ENCODE data around the gene PRUNE2.

PRUNE2 gene

GRCh38 chr9:76729980-76730737 is 175.8 kb downstream of the PRUNE2 start:
- DNase-seq: no peak

GRCh38 chr9:76729116-76729515 is 176.8 kb downstream of the PRUNE2 start:
- no peak for DNase-seq

- DNase-seq: no peak
Observed at GRCh38 chr9:76725885-76726284, 180.0 kb downstream of the PRUNE2 start.

- DNase-seq: no peak
Observed at GRCh38 chr9:76725011-76725546, 180.8 kb downstream of the PRUNE2 start.

GRCh38 chr9:76720245-76720644 is 185.7 kb downstream of the PRUNE2 start:
- DNase-seq: no peak

GRCh38 chr9:76718166-76718565 is 187.7 kb downstream of the PRUNE2 start:
- no peak for DNase-seq

- DNase-seq: no peak
Observed at GRCh38 chr9:76717613-76718012, 188.3 kb downstream of the PRUNE2 start.

GRCh38 chr9:76717176-76717575 is 188.7 kb downstream of the PRUNE2 start:
- no peak for DNase-seq

- DNase-seq: no peak
Observed at GRCh38 chr9:76716085-76716672, 189.7 kb downstream of the PRUNE2 start.

GRCh38 chr9:76713381-76713780 is 192.5 kb downstream of the PRUNE2 start:
- DNase-seq: no peak

GRCh38 chr9:76709020-76709419 is 196.9 kb downstream of the PRUNE2 start:
- no peak for DNase-seq

- no peak for DNase-seq
Observed at GRCh38 chr9:76707510-76707909, 198.4 kb downstream of the PRUNE2 start.

- DNase-seq: no peak
Observed at GRCh38 chr9:76704593-76705204, 201.2 kb downstream of the PRUNE2 start.

GRCh38 chr9:76703270-76703669 is 202.6 kb downstream of the PRUNE2 start:
- no peak for DNase-seq

GRCh38 chr9:76701441-76702039 is 204.4 kb downstream of the PRUNE2 start:
- no peak for DNase-seq

- no peak for DNase-seq
Observed at GRCh38 chr9:76700916-76701315, 205.0 kb downstream of the PRUNE2 start.

GRCh38 chr9:76699971-76700370 is 205.9 kb downstream of the PRUNE2 start:
- DNase-seq: no peak

- DNase-seq: no peak
Observed at GRCh38 chr9:76697554-76697953, 208.4 kb downstream of the PRUNE2 start.

GRCh38 chr9:76697081-76697480 is 208.8 kb downstream of the PRUNE2 start:
- DNase-seq: no peak

GRCh38 chr9:76693912-76694311 is 212.0 kb downstream of the PRUNE2 start:
- DNase-seq: no peak

GRCh38 chr9:76692458-76693129 is 213.3 kb downstream of the PRUNE2 start:
- DNase-seq: no peak

GRCh38 chr9:76691517-76692313 is 214.2 kb downstream of the PRUNE2 start:
- no peak for DNase-seq
